HuH-7.5 (cell line): Measurements from ENCODE around the gene SHMT2.
A peak's percentile ranks its signal among the peaks of the same experiment; 100 is the strongest.

Source experiments
- DNase-seq: peaks from one replicate; pipeline ENCODE4 v3.0.0; 2011; ENCODE audit warnings: low spot score

Gene SHMT2

DNA sequence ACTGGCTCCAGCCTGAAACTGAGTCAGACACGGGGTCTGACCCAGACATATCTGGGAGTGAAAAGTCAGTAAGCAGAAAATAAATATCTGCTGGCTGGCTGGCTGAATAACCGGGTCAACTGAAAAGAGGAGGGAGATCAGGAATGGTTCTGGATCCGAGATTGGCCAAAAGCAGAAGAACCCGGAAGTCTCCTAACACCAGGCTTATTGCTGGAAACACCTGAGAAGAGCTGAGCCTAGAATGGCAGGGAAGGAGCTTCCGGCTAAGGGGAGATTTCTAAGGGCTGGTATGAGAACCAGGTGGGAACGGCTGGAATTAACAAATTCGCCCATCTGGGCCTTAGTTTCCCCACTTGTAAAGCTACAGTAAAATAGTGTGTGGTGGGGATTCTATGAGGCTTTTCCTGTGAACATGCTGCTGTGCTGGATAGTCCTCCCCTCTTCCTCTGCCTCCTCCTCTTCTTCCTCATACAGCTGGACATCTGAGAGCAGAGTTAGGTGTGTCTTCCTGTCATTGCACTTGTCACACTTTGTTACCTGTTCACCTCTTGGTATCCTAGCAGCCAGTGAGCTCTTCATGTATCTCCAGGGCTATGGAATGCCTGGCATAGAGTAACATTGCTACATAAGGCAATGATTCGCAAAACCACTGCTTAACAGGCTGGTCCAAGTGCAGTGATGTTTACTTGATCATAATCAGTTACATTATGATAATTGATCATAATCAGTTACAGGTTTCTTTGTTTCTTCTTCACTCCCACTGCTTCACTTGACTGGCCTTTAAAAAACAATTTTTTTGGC is 2.0 kb upstream of the SHMT2 start:
- DNase-seq: no peak

DNA sequence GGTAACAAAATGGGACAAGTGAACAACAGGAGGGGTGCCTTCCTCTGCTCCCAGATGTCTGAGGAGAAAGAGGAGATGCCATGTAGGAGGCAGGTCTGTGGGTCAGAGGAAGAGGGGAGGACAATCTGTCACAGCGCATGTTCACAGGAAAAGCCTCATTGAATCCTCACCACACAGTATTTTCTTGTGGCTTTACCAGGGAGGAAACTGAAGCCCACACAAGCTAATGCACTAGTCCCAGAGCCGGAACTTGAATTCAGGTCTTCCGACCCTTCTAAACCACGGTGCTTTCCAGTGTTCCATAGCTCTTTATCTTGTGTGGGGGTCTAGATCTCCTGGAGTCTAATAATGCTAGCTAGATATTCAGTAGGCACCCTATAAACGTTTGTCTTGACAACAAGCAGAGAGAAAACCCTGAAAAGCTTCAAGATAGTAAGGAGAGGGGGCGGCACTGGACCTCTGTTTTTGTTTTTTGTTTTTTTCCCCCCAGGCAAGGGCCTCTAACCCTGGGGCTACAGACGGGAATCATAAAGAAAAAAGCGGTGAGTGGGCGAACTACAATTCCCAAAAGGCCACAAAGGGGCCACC is 371 bp upstream of the SHMT2 start:
- no peak for DNase-seq

DNA sequence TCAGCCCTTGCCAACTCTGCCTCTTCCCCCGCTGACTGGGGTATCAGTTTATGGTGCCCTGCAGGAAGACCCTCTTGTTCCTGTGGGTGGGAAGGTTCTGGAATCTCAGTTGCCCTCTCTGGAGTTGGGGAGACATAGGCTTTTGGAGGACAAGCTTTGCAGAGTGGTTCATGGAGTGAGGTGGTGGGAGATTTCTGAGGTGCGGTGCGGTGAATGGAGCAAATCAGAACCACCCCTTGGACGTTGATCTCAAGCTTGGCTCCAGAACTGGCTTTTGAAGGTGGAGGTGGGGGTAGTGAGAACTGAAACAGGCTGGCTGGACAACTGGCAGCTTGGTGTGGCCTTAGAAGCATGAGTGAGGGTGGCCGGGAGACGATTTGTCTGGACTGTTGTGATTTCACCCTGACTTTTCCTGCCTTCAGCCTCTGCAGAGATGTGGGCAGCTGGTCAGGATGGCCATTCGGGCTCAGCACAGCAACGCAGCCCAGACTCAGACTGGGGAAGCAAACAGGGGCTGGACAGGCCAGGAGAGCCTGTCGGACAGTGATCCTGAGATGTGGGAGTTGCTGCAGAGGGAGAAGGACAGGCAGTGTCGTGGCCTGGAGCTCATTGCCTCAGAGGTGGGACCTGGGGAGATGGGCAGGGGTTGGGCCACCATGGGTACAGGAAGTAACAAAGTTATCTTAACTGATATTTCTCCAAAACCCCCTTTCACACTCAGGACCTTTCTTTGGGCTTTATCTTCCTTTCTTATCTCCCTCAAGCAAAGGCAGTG is 1.1 kb downstream of the SHMT2 start:
- DNase-seq: no peak

DNA sequence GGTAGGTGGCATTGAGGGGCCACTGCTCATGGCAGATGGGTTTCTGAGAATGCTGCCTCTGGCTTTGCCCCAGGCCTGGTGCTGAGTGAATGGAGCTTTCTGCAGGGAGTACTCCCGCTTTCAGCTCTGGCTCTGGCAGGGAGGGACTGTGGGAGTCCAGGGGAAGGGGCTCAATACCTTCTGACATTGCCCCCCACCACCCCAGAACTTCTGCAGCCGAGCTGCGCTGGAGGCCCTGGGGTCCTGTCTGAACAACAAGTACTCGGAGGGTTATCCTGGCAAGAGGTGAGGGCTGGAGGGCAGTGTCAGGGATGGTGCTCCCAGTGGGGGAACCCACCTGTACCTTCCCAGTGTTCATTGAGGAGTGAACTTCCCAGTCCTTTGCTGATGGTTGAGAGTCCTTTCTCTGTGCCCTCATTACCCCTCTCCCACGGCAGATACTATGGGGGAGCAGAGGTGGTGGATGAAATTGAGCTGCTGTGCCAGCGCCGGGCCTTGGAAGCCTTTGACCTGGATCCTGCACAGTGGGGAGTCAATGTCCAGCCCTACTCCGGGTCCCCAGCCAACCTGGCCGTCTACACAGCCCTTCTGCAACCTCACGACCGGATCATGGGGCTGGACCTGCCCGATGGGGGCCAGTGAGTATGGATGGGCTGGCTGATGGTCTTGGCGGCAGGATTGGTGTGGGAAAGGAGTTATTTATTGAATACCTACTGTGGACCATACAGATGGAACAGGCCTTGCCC is 1.9 kb downstream of the SHMT2 start:
- DNase-seq: no peak

DNA sequence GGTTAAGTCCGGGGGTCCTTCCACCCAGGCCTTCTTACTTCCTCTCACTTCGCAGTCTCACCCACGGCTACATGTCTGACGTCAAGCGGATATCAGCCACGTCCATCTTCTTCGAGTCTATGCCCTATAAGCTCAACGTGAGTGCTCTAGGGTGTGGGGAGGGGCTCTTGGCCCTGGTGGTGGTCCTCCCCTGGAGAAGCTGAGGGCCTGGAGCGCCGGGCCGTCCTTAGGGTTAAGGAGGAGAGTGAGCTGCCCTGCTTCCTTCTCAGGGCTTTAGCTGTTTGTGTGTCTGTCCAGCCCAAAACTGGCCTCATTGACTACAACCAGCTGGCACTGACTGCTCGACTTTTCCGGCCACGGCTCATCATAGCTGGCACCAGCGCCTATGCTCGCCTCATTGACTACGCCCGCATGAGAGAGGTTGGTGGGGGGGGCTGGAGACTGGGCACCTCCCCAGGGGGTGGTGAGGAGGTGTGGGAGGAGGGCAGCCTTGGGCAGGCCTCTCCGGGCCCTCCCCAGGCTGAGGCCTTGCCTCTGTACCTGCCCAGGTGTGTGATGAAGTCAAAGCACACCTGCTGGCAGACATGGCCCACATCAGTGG is 2.7 kb downstream of the SHMT2 start:
- no peak for DNase-seq

DNA sequence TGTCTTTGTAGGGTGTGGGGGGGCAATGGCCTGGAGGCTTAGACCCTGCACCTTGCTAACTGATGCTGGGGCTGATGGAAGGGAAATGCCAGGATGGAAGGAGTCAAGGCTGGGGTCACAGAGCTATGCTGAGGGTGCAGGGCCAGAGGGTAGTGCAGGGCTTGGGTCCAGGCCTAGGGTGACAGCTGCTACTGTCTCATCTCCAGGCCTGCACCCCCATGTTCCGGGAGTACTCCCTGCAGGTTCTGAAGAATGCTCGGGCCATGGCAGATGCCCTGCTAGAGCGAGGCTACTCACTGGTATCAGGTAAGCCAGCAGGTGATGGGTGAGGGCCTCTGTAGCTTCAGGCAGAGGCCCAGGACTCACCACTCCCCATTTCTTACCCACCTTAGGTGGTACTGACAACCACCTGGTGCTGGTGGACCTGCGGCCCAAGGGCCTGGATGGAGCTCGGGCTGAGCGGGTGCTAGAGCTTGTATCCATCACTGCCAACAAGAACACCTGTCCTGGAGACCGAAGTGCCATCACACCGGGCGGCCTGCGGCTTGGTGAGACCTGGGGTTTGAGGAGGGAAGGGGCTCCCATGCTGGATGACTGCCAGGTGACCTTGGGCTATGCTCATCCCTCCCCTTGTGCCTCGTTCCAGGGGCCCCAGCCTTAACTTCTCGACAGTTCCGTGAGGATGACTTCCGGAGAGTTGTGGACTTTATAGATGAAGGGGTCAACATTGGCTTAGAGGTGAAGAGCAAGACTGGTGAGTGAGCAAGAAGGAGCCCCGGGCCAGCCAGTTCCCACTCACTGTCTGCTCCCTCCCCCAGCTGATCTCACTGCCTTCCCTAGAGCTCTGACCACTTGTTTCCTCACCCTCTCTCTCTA is 4.1 kb downstream of the SHMT2 start:
- DNase-seq: no peak

DNA sequence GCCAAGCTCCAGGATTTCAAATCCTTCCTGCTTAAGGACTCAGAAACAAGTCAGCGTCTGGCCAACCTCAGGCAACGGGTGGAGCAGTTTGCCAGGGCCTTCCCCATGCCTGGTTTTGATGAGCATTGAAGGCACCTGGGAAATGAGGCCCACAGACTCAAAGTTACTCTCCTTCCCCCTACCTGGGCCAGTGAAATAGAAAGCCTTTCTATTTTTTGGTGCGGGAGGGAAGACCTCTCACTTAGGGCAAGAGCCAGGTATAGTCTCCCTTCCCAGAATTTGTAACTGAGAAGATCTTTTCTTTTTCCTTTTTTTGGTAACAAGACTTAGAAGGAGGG is 4.7 kb downstream of the SHMT2 start:
- DNase-seq: no peak

DNA sequence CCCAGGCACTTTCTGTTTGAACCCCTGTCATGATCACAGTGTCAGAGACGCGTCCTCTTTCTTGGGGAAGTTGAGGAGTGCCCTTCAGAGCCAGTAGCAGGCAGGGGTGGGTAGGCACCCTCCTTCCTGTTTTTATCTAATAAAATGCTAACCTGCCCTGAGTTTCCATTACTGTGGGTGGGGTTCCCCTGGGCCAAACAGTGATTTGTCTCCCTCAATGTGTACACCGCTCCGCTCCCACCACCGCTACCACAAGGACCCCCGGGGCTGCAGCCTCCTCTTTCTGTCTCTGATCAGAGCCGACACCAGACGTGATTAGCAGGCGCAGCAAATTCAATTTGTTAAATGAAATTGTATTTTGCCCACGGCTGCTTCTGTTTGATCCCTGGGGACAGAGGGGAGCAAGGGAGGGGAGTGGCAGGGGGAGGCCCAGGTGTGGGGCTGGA is 5.1 kb downstream of the SHMT2 start:
- no peak for DNase-seq

DNA sequence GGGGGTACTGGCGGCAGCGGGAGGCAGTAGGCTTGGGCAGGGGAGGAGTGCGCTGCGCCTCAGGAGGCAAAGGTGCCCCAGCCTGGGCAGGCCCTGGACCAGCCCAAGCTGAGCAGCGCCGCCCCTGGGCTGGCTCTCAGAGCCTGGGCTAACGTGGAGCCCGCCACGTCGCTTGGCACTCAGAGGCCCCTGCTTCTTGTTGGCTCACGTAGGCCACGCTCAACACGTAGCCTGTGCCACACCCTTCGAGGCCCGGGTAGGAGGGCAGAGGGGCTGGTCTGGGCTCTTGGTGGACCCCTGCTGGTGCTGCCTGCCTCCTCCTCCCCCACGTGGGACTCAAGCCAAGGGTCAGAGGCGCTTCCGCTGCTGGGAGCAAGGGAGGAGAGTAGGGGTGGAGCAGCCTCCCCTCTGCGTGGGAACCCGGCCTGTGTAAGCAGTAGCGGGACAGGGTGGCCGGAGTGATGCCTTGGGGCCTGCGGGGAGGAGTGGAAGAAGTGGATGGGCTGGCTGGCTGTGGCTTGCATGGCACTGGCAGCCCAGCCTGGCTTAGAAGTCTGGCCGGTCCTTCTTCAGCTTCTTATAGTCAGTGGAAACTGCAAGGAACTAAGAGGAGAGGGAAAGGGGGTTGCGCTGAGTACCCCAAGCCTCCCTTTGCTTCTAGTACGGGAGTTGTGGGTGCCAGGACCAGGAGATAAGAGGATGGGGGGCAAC is 5.7 kb downstream of the SHMT2 start:
- peak; percentile 22 for DNase-seq

DNA sequence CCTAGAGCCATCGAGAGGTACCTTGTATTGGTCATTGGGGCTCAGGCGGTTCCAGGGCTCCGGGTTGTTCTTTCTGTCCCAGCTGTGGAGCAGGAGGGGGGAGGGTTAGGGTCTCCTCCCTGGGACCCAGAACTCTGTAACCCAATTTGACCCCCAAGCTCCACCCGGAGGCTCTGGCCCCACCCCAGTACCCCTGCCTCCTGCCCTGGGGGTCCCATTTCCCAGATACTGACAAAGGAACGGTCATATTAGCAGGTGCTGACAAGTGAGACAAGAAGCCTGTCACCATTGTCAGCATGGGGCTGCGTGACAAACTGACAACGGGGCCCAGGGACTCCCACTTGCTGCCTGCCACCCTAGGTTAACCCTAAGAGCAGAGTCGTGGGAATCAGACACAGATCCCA is 6.2 kb downstream of the SHMT2 start:
- DNase-seq: peak; percentile 6

DNA sequence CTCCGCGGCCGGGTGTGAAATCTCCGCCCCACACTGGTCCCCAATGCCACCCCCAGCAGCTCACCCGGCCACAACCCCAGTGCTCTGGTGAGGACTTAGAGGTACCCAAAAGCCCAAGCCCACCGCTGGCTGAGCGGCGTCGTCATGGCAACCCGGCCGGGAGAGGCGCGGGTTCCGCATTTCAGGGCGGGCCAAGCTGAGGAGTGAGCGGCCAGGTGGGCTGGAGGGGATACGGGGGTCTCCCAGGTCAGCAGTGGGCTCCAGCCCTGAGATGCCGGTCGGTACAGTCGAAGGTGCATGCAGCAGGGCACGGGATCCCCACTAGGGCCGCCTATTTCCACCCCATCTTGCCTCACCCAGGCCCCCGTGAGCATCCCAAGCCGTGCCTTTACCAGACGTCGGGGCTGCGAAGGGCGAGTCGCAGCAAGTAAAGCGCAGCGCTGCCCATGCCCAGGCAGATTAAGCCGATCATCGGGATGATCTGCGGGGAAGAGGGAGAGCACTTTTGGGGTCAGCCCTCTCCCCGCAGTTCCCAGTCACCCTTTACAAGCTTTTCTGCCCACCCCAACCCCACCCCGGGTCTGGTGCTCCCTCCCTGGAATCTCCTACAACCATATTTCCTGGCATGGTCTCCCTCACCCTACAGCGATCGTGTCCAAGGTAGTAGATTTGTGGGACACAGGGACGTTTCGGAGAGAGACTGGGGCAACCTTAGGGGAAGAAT is 6.9 kb downstream of the SHMT2 start:
- peak; percentile 8 for DNase-seq

DNA sequence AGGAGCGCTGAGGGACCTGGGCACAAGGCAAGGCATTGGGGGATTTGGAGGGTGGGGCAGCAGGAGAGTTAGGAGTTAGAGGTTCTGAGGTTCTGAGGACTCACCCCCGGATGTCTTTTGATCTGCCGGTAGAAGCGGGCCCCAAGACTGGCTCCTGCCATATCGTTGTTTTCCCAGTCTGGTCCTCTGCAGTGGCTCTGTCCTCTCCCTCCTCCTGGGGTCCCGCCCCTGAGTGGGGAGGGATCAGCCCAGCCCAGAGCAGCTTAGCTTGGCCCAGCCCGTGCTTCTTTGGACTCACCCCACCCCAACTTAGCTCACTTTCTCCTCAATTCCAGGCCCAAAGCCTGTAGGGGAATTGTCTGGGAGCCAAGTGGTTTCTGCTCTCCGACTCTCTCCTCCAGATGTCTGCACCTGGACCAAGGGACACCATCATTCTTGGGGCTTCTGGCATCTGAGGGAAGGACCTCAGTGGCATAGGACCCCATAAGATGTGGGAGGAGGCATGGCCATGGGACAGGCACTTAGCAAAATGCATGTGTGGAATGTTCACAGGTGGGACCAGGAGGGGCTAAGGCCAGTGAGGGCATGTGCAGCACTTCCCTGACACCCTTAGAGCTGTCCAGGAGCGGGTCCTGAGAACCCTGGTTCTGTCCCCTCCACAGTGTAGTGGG is 7.5 kb downstream of the SHMT2 start:
- peak; percentile 25 for DNase-seq

DNA sequence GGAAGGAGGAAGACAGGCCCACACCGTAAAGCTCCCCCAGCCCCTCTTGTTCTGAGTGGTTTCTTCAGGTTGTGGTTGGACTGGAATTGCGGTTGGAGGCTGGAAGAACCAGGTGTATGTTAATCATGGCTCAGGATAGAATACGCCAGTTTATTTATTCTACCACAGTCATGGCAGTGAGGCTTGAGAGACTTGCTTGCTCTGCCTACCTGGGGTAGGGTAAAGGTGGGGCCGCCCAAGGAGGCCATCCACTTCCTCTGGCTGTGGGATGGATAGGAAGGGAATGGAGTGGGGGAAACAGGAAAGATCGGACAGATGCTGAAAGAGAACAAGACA is 8.1 kb downstream of the SHMT2 start:
- DNase-seq: no peak

DNA sequence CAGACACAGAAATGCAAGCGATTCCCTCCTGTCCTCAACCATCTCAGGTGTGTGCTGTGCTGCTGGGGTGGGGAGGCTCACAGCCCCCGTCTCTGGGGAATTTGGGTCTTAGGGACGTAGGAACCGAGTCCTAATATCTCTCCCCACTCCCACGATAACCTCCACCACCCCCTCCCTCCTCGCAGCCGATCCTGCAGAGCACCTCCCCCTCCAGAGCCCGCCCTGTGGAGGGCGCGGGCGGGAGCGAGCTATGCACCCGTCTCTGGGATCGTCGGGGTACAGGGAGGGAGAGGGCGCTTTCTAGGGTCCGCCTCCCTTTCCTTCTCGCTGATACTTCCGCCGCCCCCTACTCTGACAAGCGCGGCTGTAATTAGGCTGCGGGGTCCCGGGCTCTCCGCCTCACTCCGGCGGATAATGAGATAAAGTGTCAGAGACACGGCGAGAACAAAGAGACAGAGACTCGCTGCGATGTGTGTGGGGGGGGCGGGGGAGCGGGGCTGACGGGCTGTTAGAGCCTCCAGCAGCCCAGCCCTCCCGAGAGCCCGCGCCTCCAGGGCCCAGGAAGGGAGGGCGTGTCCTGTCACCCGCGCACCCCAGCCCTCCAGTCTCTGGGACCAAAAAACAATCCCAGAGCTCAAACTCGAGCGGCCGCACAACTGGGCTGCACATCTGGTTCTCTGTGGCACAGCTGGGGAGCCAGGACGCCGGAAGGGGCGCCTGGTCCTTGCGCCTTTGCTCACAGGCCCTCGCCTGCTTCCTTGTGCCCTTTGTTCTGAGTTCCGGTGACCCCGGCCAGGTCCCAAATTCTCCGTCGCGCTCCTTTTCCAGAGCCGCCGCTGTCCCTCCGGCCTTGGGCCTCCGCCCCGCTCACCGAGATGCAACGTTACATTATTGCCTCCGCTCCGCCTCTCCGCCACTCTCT is 8.7 kb downstream of the SHMT2 start:
- DNase-seq: peak; percentile 83

DNA sequence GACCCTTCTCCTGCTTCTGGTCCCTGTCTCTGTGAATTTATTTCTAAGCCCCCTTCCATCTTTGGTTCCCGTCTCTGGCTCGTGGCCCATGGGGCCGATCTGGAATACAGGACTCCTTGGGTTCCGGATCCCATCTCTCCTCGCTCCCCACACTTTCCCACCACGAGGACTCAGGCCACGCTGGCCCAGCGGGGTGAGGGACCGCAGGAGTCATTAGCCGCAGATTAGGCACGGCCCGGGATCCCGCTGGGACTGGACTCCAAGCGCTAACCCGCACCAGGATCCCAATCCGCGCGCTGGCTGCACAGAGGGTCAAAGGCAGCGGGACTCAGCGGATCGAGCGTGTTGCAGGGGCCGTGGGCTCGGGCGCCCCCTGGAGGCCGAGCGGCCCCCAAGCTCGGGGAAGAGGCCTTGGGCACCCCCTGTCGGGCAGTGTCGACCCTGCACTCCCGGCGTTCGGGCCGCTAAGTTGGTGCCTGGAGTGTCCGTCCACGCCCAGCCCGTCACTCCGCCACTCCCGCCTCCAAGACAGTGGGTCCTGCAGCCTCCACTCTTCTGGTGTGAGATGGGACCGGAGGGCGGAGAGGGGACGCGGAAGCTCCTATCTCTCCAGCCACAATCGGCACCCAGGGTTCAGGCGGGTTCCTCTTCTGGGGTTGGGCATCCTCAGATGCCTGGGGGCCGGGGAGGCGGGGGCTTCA is 9.5 kb downstream of the SHMT2 start:
- DNase-seq: peak; percentile 96

DNA sequence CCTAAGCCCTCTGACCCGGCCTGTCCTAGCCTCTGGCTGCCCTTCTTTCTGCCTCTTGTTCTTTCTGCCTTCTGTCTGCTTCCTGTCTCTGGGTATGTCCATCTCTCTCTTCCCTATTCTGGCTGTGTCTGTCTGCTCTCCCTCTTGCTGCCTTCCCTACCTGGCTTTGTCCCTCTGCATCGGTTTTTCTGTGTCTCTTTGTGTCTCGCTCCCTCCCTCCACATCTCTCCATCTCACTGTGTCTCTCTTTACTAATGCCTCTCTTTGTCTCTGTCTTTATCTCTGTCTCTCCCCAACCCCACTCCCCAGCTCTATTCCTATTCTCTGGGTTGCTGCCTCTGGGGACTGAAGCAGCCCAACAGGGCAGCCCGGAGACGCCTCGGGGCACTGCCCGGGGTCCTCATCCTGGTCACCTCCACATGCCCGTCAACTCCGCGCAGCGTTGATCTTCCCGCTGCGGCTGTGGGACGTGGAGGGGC is 10.1 kb downstream of the SHMT2 start:
- DNase-seq: no peak
